ENCODE data around the gene ATP6AP1. TPM values are rescaled to one million over a fixed set of nuclear protein-coding genes. Genes with fewer than 3 reads are reported as not detected.

The ATP6AP1 gene
- total RNA-seq, 1 experiment from 2014 or later, result 119 TPM

GRCh38 chrX:154412468-154412867 is 16.0 kb upstream of the ATP6AP1 start:
- no peaks in the 10 kb centered on the region for H3K9me3 ChIP-seq (ENCODE audit: insufficient read depth, low read depth)
- DNase-seq, result no peak
- H3K79me2 ChIP-seq (ENCODE audit: low read depth), result 0 out of 2 replicates have a peak, but pooled peaks cover 4% of the 10 kb centered on the region
- no peaks in the 10 kb centered on the region for H3K27me3 ChIP-seq (ENCODE audit: insufficient read depth, low read depth)
- H2AFZ ChIP-seq, result peak overlapping the region; percentile 87
- H3K27ac ChIP-seq, result 0 out of 2 replicates have a peak overlapping the region, but pooled peaks have one; percentile 29
- peak overlapping the region; percentile 79 for H3K4me2 ChIP-seq
- ChIA-PET CTCF (no interaction called here), POLR2A (ENCODE audit: unreplicated experiment) (interaction anchor here (0.7 to 1.0 kb wide), 4 partner anchors 43 to 63 kb away, joined by 3 to 14 read pairs (median 4); no protein-coding TSS in a partner anchor)
- intact Hi-C loops (cut with micrococcal nuclease; ENCODE audit: unreplicated experiment), result no loop called here
- TF ChIP-seq EZH2 (IDR thresholded peaks at IDR 0.05; ENCODE audit: low read depth) (no peak), CTCF (conservative IDR thresholded peaks at IDR 0.05) (no peak)
- H3F3A ChIP-seq (ENCODE audit: insufficient read depth, low read depth), result peaks cover 8% of the 10 kb centered on the region; the same call in 1 of the 2 replicates
- H3K4me3 ChIP-seq, result peak overlapping the region; percentile 77
- H3K9me2 ChIP-seq (ENCODE audit: insufficient read depth), result no peaks in the 10 kb centered on the region
- H3K36me3 ChIP-seq (ENCODE audit: low read depth), result no peaks in the 10 kb centered on the region
- no peaks in the 10 kb centered on the region for H4K20me1 ChIP-seq (ENCODE audit: insufficient read depth)
- TSS peak; percentile 29 for BruUV-seq (replicated peaks)
- peaks cover 19% of the 10 kb centered on the region for H3K4me1 ChIP-seq (replicated peaks; ENCODE audit: insufficient read depth)

GRCh38 chrX:154413142-154413541 is 15.3 kb upstream of the ATP6AP1 start:
- POLR2A ChIA-PET (ENCODE audit: unreplicated experiment), result interaction anchor here (0.8 kb wide), 1 partner anchor 64 kb away, joined by 4 read pairs; no protein-coding TSS in a partner anchor

GRCh38 chrX:154417157-154417556 is 11.3 kb upstream of the ATP6AP1 start:
- no peak overlapping the region for H3K27ac ChIP-seq
- TF ChIP-seq EZH2 (IDR thresholded peaks at IDR 0.05; ENCODE audit: low read depth) (no peak), CTCF (conservative IDR thresholded peaks at IDR 0.05) (no peak)
- H3K4me2 ChIP-seq, result no peak overlapping the region
- H3K36me3 ChIP-seq (ENCODE audit: low read depth), result no peaks in the 10 kb centered on the region
- no peaks in the 10 kb centered on the region for H3K9me3 ChIP-seq (ENCODE audit: insufficient read depth, low read depth)
- H3K79me2 ChIP-seq (ENCODE audit: low read depth), result no peaks in the 10 kb centered on the region
- no peak for DNase-seq
- H3K4me1 ChIP-seq (replicated peaks; ENCODE audit: insufficient read depth), result no peaks in the 10 kb centered on the region
- H2AFZ ChIP-seq, result no peak overlapping the region
- no peak overlapping the region for H3K4me3 ChIP-seq
- intact Hi-C loops (cut with micrococcal nuclease; ENCODE audit: unreplicated experiment), result no loop called here
- no TSS peak for BruUV-seq (replicated peaks)
- no peaks in the 10 kb centered on the region for H3K27me3 ChIP-seq (ENCODE audit: insufficient read depth, low read depth)
- ChIA-PET CTCF (no interaction called here), POLR2A (ENCODE audit: unreplicated experiment) (no interaction called here)
- H3K9me2 ChIP-seq (ENCODE audit: insufficient read depth), result no peaks in the 10 kb centered on the region
- H4K20me1 ChIP-seq (ENCODE audit: insufficient read depth), result no peaks in the 10 kb centered on the region
- H3F3A ChIP-seq (ENCODE audit: insufficient read depth, low read depth), result no peaks in the 10 kb centered on the region

More at GRCh38 chrX:154413142-154413541, 15.3 kb upstream of the ATP6AP1 start:
- Histone ChIP-seq H3K27ac (no peak overlapping the region), H3K27me3 (ENCODE audit: insufficient read depth, low read depth) (no peaks in the 10 kb centered on the region), H3K36me3 (ENCODE audit: low read depth) (no peaks in the 10 kb centered on the region), H3K9me2 (ENCODE audit: insufficient read depth) (no peaks in the 10 kb centered on the region), H4K20me1 (ENCODE audit: insufficient read depth) (no peaks in the 10 kb centered on the region), H3K4me2 (peak overlapping the region; percentile 79; the same call in 1 of the 2 replicates), H2AFZ (no peak overlapping the region), H3K4me3 (no peak overlapping the region), H3K79me2 (ENCODE audit: low read depth) (0 out of 2 replicates have a peak, but pooled peaks cover 4% of the 10 kb centered on the region), H3F3A (ENCODE audit: insufficient read depth, low read depth) (peaks cover 8% of the 10 kb centered on the region; the same call in 1 of the 2 replicates), H3K4me1 (replicated peaks; ENCODE audit: insufficient read depth) (peaks cover 15% of the 10 kb centered on the region), H3K9me3 (ENCODE audit: insufficient read depth, low read depth) (no peaks in the 10 kb centered on the region)
- intact Hi-C loops (cut with micrococcal nuclease; ENCODE audit: unreplicated experiment), result no loop called here
- BruUV-seq (replicated peaks), result no TSS peak
- DNase-seq, result no peak
- TF ChIP-seq EZH2 (IDR thresholded peaks at IDR 0.05; ENCODE audit: low read depth), result no peak
- no peak for TF ChIP-seq CTCF (conservative IDR thresholded peaks at IDR 0.05)
- CTCF ChIA-PET, result no interaction called here
